Chondrocyte (in vitro differentiated cells): Measurements from ENCODE around the gene UPF3B. TPM values are rescaled to one million over a fixed set of nuclear protein-coding genes. Genes with fewer than 3 reads are reported as not detected.
"Not testable (repeated sequence)": the region's sequence is repeated elsewhere in the genome, so short reads cannot be mapped to it uniquely, and the experiment has no call there.

Source experiments
- DNase-seq: peaks from one replicate; pipeline ENCODE4 v3.0.0; 2021; ENCODE audit warnings: mixed read lengths, low spot score
- H3K27ac Mint-ChIP-seq: one replicate; pipeline ENCODE4 v1.8.0; 2021; ENCODE audit warnings: mild to moderate bottlenecking, moderate library complexity, mixed read lengths; ENCODE audit not compliant: unreplicated experiment
- H3K27me3 Mint-ChIP-seq: 2 replicates; pipeline ENCODE4 v1.8.0; 2021; ENCODE audit warnings: low read depth, mixed read lengths
- H3K36me3 Mint-ChIP-seq: 2 replicates; pipeline ENCODE4 v1.8.0; 2021; ENCODE audit warnings: low read depth, mixed read lengths
- H3K4me1 Mint-ChIP-seq: 2 replicates; pipeline ENCODE4 v1.8.0; 2021; ENCODE audit warnings: low read depth, mild to moderate bottlenecking, mixed read lengths
- H3K4me3 Mint-ChIP-seq: one replicate; pipeline ENCODE4 v1.8.0; 2021; ENCODE audit warnings: mild to moderate bottlenecking, moderate library complexity, mixed read lengths; ENCODE audit not compliant: unreplicated experiment
- H3K9me3 Mint-ChIP-seq: 2 replicates; pipeline ENCODE4 v1.8.0; 2021; ENCODE audit warnings: low read depth, mixed read lengths
- total RNA-seq: library from RNA; stranded (reverse); gene quantifications from 3 replicates; pipeline ENCODE4 v1.2.1, GENCODE V29; 2021
- TF ChIP-seq, protein P1 (sequence below): fragments of 200-600 bp; sonication (generic); IDR thresholded peaks from 2 replicates; pipeline ENCODE4 v1.5.0; 2021; ENCODE audit warnings: antibody characterized with exemption, mild to moderate bottlenecking, moderate library complexity

The UPF3B gene
- total RNA-seq, 1 donor from 2014 or later, result 7.2 TPM

DNA sequence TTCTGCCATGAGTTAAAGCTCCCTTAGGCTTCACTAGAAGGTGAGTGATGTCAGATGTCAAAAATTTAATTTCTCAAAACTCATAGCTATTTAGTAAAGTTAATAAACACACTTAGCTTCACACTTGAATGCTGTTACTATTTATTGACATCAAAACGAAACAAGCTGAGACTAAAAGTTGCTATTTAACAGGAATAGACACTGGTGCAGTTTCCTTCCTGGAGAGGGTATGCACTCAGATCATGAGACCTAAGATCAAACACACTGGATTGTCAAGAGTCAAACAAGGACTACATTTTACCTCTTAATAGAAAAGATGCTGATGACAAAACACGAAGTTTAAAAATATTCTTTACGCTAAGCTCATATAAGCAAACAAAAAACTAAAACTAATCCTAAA is 18.9 kb downstream of the UPF3B start:
- no peaks in the 10 kb centered on the region for H3K27me3 Mint-ChIP-seq
- peaks cover 16% of the 10 kb centered on the region for H3K9me3 Mint-ChIP-seq

GRCh38 chrX:119828446-119828845 is 24.3 kb downstream of the UPF3B start:
- H3K9me3 Mint-ChIP-seq, result peaks cover 14% of the 10 kb centered on the region
- TF ChIP-seq, protein P1, sequence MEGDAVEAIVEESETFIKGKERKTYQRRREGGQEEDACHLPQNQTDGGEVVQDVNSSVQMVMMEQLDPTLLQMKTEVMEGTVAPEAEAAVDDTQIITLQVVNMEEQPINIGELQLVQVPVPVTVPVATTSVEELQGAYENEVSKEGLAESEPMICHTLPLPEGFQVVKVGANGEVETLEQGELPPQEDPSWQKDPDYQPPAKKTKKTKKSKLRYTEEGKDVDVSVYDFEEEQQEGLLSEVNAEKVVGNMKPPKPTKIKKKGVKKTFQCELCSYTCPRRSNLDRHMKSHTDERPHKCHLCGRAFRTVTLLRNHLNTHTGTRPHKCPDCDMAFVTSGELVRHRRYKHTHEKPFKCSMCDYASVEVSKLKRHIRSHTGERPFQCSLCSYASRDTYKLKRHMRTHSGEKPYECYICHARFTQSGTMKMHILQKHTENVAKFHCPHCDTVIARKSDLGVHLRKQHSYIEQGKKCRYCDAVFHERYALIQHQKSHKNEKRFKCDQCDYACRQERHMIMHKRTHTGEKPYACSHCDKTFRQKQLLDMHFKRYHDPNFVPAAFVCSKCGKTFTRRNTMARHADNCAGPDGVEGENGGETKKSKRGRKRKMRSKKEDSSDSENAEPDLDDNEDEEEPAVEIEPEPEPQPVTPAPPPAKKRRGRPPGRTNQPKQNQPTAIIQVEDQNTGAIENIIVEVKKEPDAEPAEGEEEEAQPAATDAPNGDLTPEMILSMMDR, result no peak
- no peak overlapping the region for H3K4me3 Mint-ChIP-seq
- DNase-seq, result no peak
- no peaks in the 10 kb centered on the region for H3K27me3 Mint-ChIP-seq
- H3K4me1 Mint-ChIP-seq, result no peaks in the 10 kb centered on the region
- H3K36me3 Mint-ChIP-seq, result peaks cover 8% of the 10 kb centered on the region
- no peak overlapping the region for H3K27ac Mint-ChIP-seq

More for the DNA sequence above, 18.9 kb downstream of the UPF3B start:
- H3K4me1 Mint-ChIP-seq, result no peaks in the 10 kb centered on the region
- no peak for DNase-seq
- peaks cover 24% of the 10 kb centered on the region for H3K36me3 Mint-ChIP-seq
- no peak overlapping the region for H3K27ac Mint-ChIP-seq
- no peak overlapping the region for H3K4me3 Mint-ChIP-seq
- TF ChIP-seq, protein P1, result no peak

GRCh38 chrX:119826399-119826959 is 26.3 kb downstream of the UPF3B start:
- Mint-ChIP-seq H3K27ac (no peak overlapping the region), H3K4me1 (no peaks in the 10 kb centered on the region), H3K27me3 (no peaks in the 10 kb centered on the region), H3K36me3 (peaks cover 6% of the 10 kb centered on the region), H3K9me3 (peaks cover 10% of the 10 kb centered on the region), H3K4me3 (no peak overlapping the region)
- TF ChIP-seq, protein P1, result no peak
- no peak for DNase-seq

DNA sequence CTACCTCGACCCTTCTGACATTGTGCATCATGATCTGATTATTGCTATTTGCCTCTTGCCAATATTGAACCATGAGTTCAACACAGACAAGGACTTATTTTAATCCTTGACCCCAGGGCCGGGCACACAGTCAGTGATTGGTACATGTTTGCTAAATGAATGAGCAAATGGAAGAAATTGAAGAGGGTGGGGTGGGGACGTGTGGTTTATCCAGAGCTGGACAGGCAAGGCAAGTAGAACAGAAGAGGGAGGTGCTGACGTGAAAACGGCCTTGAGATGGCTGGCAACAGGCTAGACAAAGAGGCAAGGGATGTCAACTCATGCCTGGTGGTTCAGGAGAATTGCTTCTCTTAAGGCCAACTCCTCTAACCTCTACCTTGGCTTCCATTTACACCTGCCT is 28.5 kb downstream of the UPF3B start:
- not testable (repeated sequence) for H3K4me1 Mint-ChIP-seq, H3K9me3 Mint-ChIP-seq, H3K27me3 Mint-ChIP-seq, H3K4me3 Mint-ChIP-seq, DNase-seq, H3K27ac Mint-ChIP-seq, H3K36me3 Mint-ChIP-seq

DNA sequence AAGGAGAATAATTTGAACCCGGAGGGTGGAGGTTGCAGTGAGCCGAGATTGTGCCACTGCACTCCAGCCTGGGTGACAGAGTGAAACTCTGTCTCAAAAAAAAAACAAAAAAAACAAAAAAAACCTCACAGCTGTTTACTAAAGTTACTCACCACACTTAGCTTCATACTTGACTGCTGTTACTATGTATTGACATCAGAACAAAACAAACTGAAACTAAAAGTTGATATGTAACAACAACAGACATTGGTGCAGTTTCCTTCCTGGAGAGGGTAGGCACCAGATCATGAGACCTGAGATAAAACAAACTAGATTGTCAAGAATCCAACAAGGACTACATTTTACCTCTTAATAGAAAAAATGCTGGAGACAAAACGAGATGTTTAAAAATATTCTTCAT is 31.1 kb downstream of the UPF3B start:
- not testable (repeated sequence) for H3K27ac Mint-ChIP-seq, H3K27me3 Mint-ChIP-seq, H3K36me3 Mint-ChIP-seq, H3K4me1 Mint-ChIP-seq, H3K9me3 Mint-ChIP-seq, DNase-seq, H3K4me3 Mint-ChIP-seq

- no peaks in the 10 kb centered on the region for H3K36me3 Mint-ChIP-seq
- TF ChIP-seq, protein P1, result no peak
- H3K4me3 Mint-ChIP-seq, result no peak overlapping the region
- no peaks in the 10 kb centered on the region for H3K4me1 Mint-ChIP-seq
- no peak overlapping the region for H3K27ac Mint-ChIP-seq
- peaks cover 10% of the 10 kb centered on the region for H3K9me3 Mint-ChIP-seq
- no peak for DNase-seq
- H3K27me3 Mint-ChIP-seq, result no peaks in the 10 kb centered on the region
Measured at GRCh38 chrX:119817130-119817690, 35.6 kb downstream of the UPF3B start.
